NCI-H460 (cell line): ENCODE measurements around the gene AGPAT3. TPM values are rescaled to one million over a fixed set of nuclear protein-coding genes. Genes with fewer than 3 reads are reported as not detected.

Experiments used
- DNase-seq: peaks from one replicate; pipeline ENCODE4 v3.0.0-alpha.2; 2016; ENCODE audit warnings: low read depth; ENCODE audit errors: extremely low read depth
- total RNA-seq: library from RNA; depleted of rRNA; stranded (reverse); fragments of >200 nt; shearing (Covaris generic); gene quantifications from 2 replicates; pipeline ENCODE4 v1.2.3, GENCODE V29; 2014

AGPAT3 gene
- total RNA-seq, 1 experiment from 2014 or later = 27.5 TPM

GRCh38 chr21:43861706-43862105 lies 3.3 kb upstream of the AGPAT3 start:
- DNase-seq = no peak

DNA sequence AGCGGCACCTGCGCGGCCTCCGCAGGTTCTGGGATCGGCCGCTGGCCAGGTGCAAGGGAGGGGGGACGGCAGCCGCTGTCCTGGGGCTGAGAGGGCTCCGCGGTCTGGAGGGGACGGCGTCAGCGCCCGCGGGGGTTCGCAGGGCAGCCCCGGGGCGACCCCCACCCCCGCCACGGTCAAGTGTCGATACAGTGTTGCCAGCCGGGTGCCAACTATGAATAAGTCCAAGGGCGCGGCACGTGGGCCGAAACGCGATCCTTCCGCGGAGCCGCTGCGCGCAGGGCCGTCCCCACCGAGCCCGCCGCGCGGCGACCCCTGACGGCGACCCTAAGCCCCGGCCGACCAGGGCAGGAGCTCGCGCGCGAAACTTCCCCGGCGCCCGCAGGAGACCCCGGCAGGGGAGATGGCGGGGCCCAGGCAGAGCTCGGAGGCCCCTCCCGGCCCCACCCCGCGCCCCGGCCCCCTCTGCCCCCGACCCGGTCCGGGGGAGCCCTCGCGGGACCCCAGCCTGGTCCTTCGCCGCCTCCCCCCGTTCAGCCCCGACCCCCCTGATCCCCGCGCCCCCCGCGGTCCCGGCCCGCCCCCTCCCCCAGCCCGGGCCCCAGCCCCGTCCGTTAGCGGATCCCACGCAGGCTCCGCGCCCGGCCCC lies 586 bp upstream of the AGPAT3 start:
- peak; percentile 15 for DNase-seq

GRCh38 chr21:43865540-43866259 lies 677 bp downstream of the AGPAT3 start:
- no peak for DNase-seq

GRCh38 chr21:43866260-43866629 lies 1.2 kb downstream of the AGPAT3 start:
- no peak for DNase-seq

GRCh38 chr21:43866659-43867331 lies 1.8 kb downstream of the AGPAT3 start:
- DNase-seq = no peak

DNA sequence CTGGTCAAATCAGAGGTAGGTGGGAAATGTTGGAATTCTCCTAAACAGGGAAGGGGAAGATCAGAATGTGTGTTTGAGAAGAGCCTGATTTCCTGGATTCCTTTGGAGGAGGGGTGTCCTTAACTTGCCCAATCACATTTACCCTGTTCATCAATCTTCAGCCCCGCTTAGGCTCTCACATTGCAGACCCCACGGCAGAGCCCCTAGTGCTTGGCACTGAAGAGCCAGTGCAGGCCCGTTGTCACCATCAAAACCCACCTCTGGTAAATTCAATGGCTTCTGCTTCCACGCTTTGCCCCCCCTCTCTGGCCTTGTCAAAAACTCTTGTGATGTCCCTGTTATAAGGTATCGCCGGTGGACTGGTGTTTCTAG lies 2.3 kb downstream of the AGPAT3 start:
- no peak for DNase-seq

DNA sequence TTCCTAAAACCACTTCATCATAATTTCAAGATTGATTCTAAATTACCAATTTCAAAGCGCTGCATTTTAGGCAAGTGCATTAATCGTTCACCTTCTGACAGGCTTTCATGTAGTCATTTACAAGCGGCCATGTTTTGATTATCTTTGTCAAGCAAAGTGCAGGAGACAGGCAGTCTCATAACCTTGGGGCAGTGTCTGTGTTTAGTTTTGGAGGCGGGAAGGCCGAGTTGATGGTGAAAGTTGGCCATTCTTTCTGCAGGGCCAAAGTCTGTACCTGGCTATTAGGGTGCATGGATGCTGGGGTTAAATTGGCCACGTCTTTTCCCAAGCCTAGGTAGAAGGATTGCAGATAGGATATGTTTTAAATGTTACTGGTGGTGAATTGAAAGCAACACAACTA lies 2.9 kb downstream of the AGPAT3 start:
- no peak for DNase-seq

GRCh38 chr21:43868461-43868860 lies 3.4 kb downstream of the AGPAT3 start:
- no peak for DNase-seq

DNA sequence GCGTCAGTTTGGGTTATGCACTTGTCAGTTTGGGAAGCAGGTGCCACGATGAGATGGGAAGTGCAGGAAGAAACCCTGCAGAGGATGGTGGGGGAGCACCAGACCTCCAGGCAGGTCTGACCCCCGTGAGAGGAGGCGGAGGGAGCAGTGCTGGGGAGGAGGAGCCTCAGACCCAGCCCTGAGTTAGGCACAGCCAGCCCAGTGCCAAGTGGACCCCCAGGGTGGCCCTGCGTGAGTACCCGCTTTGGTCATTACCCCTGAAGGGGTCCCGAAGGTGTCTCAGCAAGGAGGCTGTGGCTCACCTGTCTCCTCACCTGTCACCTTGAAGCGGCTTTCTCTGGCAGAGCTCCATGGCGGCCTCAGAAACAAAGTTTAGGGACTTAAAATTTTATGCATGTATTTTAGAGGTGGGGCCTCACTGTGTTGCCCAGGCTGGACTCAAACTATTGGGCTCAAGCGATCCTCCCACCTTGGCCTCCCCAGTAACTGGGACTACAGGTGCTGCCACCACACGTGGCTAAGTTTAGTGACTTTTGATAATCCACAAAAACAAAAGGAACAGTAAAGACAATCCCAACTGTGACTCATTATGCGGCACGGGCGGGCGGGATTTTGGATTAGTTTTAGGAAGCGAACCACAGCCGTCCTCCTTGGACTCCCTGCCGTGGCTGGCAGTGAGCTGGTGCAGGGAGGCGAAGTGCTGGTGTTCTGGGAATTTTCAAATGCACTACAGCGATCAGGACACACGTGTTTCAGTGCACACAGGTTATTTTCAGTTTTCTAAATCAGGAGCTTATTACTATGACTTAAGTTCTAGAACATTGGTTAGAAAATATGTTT lies 4.7 kb downstream of the AGPAT3 start:
- no peak for DNase-seq

- no peak for DNase-seq
These were observed 6.5 kb downstream of the AGPAT3 start for GRCh38 chr21:43871487-43871886.

DNA sequence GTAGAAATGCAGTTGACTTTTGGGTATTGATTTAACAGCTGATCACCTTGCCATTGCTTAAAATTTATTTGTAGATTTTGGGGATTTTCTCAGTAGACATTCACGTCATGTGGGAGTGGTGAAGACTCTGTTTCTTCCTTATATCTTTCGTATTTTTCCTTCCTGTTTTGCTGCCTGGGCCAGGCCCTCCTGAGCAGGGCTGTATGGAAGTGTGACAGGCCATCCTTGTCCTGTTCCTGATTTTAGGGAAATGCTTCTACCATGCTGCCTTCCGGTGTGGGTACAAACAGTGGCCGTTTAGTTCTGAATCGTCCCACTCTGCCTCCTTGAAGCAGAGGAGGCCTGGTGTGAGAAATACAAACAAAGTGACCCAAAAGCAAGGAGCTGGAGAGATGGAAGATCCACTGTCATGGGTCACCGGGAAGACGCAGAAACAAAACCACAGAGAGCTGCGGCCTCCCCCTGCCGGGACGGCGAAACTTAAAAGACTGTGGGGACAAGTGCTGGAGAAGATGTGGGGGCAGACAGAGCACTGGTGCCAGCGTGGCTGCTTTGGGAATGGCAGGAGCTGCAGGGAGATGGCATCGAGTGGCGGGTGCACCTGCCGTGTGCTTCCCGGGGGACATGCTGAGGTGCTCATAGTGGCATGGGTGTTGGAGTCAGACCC lies 7.6 kb downstream of the AGPAT3 start:
- DNase-seq = no peak

DNA sequence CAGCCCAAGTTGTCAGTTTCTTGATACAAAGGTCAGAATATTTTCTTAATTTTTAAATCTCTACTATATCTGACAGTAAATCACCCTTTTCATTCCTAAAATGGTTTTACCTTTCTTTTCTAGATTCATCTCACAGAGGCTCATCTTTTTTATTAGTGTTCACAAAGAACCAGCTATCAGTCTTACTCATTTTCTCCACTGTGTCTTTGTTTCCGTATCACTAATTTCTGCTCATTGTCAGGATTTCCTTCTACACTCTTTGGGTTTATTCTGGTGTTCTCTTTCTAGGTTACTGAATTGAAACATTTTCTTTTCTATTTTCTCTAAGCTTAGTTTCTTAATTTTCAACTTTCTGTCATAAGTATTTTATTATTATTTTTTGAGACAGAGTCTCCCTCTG lies 8.7 kb downstream of the AGPAT3 start:
- DNase-seq = no peak

DNA sequence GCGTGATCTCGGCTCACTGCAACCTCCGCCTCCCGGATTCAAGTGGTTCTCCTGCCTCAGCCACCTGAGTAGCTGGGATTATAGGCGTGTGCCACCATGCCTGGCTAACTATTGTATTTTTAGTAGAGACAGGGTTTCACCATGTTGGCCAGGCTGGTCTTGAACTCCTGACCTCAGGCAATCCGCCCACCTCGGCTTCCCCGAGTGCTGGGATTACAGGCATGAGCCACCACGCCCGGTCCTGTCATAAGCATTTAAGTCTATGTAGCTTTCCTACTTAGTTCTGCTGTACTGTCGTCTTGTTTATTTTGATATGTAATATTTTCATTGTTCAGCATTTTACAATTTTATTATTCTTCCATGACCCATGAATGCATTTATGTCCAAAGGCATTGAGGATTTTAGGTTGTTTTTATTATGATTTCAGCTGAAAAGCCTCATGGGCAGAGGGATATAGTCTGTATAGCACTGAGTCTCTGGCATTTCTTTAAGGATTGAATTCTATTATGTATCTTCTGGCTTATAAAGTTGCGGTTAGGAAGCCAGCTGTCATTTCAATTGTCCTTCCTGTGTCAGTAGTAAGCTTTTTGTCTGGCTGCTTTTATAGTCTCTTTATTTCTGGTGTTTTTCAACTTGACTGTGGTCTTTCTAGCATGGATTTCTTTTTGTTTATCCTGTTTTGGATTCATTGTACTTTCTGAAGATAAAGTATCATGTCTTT lies 9.2 kb downstream of the AGPAT3 start:
- no peak for DNase-seq

GRCh38 chr21:43876605-43877004 lies 11.6 kb downstream of the AGPAT3 start:
- DNase-seq = no peak

- no peak for DNase-seq
These were observed 13.0 kb downstream of the AGPAT3 start for GRCh38 chr21:43877936-43878575.

DNA sequence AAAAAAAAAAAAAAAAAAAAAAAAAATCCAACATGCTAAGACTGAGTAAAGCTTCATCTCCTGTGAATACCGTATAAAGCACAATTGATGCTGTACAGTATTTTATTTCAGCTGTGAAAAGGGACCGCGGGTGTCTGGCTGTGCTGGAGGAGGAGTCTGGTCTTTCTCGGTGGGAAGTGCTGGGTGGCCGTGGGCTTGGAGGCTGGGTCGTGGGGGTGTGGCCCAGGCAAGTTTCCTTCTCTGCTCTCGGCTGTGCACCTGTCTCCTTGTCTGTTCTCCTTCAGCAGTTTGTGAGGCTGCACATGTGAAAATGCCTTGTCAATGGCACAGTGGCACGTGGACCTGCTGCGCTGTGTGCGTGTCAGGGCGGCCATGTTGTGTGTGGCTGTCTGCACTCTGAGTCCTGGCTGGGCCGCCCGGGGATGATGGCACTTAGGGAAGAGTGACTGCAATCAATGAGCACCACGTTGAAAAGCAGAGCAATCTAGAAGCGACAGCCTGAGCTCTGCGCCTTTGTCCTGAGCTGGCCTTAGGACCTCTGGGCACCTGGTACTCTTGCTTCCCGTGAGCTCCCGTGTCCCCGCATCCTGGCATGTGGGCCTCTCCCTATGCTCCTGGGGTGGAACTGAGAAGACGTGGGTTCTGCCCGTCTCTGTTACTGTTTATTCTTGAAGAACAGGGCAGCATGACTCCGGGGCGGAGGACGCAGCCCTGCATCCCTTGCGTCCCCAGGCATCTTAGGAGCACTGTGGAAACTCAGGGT lies 14.5 kb downstream of the AGPAT3 start:
- no peak for DNase-seq

- no peak for DNase-seq
These were observed 15.3 kb downstream of the AGPAT3 start for GRCh38 chr21:43880111-43880985.

DNA sequence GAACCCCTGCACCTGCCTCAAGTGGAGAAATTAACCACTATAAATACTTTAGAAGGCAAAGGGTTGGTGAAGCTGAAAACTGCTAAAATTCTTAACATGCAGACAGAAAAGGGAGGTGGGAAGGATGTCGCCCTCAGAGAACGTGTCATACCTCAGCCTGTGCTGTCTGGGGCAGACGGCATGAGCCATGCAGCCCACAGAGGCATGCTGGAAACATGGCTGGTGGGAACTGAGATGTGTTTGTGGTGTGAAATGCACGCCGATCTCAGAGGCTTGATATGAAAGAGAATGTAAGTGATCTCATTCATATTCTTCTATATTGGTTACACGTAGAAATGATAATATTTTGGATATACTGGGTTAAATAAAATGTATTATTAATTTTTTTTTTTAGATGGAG lies 16.3 kb downstream of the AGPAT3 start:
- DNase-seq = no peak
